Ishikawa (cell line): Measurements from ENCODE around the gene ZBTB20.

ENCODE experiments used
- CEBPB ChIP-seq: IDR thresholded peaks from 2 replicates; pipeline ENCODE4 v1.6.1; 2012
- EP300 ChIP-seq: IDR thresholded peaks from 2 replicates; pipeline ENCODE4 v1.6.1; 2012; ENCODE audit warnings: borderline replicate concordance
- NFIC ChIP-seq: IDR thresholded peaks from 2 replicates; pipeline ENCODE4 v1.6.1; 2012
- RAD21 ChIP-seq: IDR thresholded peaks from 2 replicates; pipeline ENCODE4 v1.6.1; 2012; ENCODE audit warnings: low read depth
- TAF1 ChIP-seq: IDR thresholded peaks from 2 replicates; pipeline ENCODE4 v1.6.1; 2012; ENCODE audit warnings: low read depth, mild to moderate bottlenecking
- YY1 ChIP-seq: IDR thresholded peaks from 2 replicates; pipeline ENCODE4 v1.6.1; 2012; ENCODE audit warnings: low read depth
- ZBTB7A ChIP-seq: IDR thresholded peaks from 2 replicates; pipeline ENCODE4 v1.6.1; 2012; ENCODE audit warnings: low read depth
- TF ChIP-seq, protein P1 (sequence below): IDR thresholded peaks from 2 replicates; pipeline ENCODE4 v1.6.1; 2012
- TF ChIP-seq, protein P2 (sequence below): IDR thresholded peaks from 2 replicates; pipeline ENCODE4 v1.6.1; 2012; ENCODE audit warnings: low read depth, mild to moderate bottlenecking

DNA sequence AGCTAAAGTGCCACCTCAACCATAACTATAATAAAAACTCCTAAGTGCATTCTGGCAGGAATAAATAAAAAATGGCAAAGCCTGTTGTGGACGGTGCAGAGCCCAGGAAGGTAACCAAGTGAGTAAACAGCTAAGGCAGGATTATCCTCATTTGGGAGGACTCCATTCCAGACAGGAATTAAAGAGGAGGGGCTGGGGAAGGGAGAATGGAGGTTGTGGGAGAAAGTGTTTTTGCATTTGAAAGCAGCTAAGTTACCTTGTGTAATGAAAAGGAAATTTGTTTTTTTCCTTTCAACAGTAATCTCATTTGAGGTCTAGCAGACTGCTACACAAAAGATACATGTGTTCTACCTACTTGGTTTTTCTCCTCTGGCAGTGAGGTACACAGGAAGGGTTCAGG is 604.7 kb downstream of the ZBTB20 start:
- no peak for TF ChIP-seq TAF1
- no peak for TF ChIP-seq EP300
- TF ChIP-seq NFIC = no peak
- TF ChIP-seq RAD21 = no peak
- TF ChIP-seq ZBTB7A = no peak
- TF ChIP-seq, protein P1, sequence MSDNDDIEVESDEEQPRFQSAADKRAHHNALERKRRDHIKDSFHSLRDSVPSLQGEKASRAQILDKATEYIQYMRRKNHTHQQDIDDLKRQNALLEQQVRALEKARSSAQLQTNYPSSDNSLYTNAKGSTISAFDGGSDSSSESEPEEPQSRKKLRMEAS = no peak
- TF ChIP-seq CEBPB = no peak
- TF ChIP-seq, protein P2, sequence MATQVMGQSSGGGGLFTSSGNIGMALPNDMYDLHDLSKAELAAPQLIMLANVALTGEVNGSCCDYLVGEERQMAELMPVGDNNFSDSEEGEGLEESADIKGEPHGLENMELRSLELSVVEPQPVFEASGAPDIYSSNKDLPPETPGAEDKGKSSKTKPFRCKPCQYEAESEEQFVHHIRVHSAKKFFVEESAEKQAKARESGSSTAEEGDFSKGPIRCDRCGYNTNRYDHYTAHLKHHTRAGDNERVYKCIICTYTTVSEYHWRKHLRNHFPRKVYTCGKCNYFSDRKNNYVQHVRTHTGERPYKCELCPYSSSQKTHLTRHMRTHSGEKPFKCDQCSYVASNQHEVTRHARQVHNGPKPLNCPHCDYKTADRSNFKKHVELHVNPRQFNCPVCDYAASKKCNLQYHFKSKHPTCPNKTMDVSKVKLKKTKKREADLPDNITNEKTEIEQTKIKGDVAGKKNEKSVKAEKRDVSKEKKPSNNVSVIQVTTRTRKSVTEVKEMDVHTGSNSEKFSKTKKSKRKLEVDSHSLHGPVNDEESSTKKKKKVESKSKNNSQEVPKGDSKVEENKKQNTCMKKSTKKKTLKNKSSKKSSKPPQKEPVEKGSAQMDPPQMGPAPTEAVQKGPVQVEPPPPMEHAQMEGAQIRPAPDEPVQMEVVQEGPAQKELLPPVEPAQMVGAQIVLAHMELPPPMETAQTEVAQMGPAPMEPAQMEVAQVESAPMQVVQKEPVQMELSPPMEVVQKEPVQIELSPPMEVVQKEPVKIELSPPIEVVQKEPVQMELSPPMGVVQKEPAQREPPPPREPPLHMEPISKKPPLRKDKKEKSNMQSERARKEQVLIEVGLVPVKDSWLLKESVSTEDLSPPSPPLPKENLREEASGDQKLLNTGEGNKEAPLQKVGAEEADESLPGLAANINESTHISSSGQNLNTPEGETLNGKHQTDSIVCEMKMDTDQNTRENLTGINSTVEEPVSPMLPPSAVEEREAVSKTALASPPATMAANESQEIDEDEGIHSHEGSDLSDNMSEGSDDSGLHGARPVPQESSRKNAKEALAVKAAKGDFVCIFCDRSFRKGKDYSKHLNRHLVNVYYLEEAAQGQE = no peak
- TF ChIP-seq YY1 = no peak
